Mammary epithelial cell (primary cell): ENCODE results near the gene LEMD1.

Experiments
- CTCF ChIP-seq, 2 donors: IDR thresholded peaks in 1 of 2; conservative IDR thresholded peaks in 1 of 2; 2 replicates each; pipeline ENCODE4 v1.5.1; 2011 to 2012; ENCODE audit warnings: inconsistent platforms in 2 of 2, low read length in 2 of 2, mild to moderate bottlenecking in 2 of 2, control low read depth in 1 of 2, low read depth in 1 of 2; ENCODE audit not compliant: insufficient read depth in 1 of 2; ENCODE audit errors: extremely low read depth in 1 of 2
- EZH2 ChIP-seq: IDR thresholded peaks from 2 replicates; pipeline ENCODE4 v1.6.1; 2012; ENCODE audit warnings: low read length, inconsistent platforms, borderline replicate concordance

- TF ChIP-seq CTCF (conservative IDR thresholded peaks at IDR 0.05 in 1 of 2, IDR thresholded peaks at IDR 0.05 in 1 of 2; ENCODE audit: extremely low read depth in 1 of 2, insufficient read depth in 1 of 2, low read depth in 1 of 2, low read length in 2 of 2) (no peak), EZH2 (no peak)
Measured at GRCh38 chr1:205387845-205388244, 34.0 kb downstream of the LEMD1 start.
